SIG-M5 treated with dmso at 0.1 percent for 504 hours (cell line): ENCODE data around the gene ZNF710.

ENCODE experiments used
- DNase-seq: peaks from one replicate; lab custom pipeline; 2025; ENCODE audit not compliant: unreplicated experiment; lab: John Stamatoyannopoulos, UW

Gene ZNF710

GRCh38 chr15:90016721-90017120 lies 15.6 kb downstream of the ZNF710 start:
- no peak for DNase-seq

DNA sequence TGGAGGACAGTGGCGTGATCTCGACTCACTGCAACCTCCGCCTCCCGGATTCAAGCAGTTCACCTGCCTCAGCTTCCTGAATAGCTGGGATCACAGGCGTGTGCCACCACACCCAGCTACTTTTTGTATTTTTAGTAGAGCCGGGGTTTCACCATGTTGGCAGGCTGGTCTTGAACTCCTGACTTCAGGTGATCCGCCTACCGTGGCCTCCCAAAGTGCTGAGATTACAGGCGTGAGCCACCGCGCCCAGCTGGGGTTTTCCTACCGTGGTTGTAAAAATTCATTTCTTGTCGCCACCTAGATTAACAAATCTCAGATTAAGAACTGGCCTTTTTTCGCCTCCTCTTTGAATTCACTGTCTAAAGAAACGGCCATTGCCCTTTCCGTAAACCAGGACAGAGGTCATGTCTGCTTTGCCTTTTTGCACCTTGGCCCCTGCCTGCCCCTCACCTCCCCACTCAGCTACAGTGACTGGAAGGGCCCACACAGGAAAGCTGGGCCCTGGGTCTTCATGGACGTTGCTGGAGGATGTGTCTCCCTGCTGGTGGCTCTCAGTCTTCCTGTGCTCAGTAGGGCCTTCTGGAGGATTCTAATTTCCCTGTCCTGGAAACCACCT lies 17.2 kb downstream of the ZNF710 start:
- no peak for DNase-seq

DNA sequence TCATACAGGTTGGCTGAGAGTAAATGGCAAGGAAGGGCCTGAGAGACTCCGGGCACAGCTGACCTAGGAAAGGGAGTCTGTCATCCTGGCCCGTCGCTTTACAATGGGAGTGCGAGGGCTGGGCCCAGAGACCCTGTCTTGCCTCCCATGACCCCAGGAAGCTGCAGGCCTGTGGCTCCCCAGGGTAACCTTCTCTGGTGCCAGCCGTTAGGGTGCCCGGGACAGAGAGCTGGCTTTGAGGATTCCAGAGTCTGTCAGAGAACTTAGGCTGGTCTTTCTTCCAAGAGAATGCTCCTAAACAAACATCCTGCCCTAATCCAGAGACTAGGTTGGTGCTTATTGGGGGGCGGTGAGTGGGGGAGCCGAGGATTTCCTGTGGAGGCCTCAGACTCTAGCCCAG lies 18.5 kb downstream of the ZNF710 start:
- no peak for DNase-seq

DNA sequence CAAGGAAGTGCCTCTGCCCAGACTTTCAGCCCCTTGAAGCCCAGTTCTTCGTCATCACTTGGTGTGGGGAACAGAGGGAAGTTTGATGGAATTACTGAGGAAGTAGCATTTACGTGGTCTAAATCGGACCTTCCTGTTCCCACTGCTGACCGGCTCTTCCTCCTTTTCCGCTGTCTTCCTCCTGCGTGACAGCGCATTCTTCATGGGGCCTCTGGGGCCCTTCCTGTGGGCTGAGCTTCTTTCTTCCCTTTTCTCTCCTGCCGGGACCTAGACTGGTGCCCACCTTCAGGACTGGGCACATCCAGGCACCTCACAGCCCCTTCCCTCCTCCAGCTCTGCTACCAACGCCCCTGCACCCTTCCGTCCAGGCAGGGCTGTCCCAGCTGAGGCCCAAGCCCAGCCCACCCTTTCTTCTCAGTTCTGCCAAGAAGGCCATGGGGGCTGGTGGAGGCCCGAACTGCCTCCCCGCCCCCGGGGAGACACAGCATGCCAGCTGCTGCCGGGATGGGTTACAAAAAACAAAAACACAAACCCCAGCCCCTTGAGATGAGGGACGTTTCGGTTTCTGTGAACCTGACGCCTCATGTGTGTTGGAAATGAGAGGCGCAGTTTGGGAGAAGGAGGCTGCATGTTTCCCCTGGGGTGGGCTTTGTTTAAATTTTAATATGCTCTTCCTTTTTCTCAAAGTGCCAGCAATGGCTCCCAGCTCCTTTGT lies 19.1 kb downstream of the ZNF710 start:
- no peak for DNase-seq

DNA sequence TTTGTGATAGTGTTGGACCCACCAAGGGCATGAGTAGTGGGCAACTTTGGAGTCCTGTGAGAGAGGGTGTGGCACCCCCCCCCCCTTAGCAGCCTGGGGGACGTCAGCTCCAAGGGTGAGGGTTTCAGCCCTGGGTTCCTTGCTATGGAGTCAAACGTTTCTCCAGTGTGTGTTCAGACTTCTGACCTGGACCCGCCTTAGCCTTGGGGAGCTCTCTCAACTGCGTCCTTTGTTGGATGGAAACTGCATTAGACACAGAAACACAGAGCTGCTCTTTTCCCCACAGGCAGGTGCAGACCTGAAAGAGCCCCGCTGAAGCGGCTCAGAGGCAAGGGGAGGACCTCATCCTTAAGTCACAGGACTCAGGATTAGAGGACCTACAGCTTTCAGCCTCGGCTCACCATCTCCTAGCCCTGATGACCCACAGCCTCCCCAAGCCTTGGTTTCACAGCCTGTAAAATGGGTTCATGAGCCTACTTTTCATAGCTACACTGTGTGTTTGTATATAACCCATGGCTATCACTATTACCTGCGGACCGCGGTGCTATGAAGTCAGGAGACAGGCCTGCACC lies 19.9 kb downstream of the ZNF710 start:
- no peak for DNase-seq

DNA sequence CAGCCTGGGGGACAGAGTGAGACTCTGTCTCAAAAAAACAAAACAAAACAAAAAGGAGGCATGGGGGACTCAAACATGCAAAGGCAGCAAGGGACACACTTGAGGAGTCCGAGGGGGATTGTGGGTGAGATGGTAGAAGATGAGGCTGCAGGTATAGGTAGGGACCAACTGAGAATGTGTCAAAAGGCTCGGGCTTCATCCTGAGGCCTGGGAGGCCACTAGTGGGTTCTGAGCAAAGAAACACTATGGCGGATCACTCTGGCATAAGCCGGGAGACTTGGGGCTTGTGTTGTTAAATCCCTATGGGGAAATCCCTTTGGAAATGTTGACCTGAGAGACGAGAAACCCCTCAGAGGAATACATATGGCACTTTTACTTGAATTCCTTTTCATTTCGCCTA lies 21.2 kb downstream of the ZNF710 start:
- no peak for DNase-seq

DNA sequence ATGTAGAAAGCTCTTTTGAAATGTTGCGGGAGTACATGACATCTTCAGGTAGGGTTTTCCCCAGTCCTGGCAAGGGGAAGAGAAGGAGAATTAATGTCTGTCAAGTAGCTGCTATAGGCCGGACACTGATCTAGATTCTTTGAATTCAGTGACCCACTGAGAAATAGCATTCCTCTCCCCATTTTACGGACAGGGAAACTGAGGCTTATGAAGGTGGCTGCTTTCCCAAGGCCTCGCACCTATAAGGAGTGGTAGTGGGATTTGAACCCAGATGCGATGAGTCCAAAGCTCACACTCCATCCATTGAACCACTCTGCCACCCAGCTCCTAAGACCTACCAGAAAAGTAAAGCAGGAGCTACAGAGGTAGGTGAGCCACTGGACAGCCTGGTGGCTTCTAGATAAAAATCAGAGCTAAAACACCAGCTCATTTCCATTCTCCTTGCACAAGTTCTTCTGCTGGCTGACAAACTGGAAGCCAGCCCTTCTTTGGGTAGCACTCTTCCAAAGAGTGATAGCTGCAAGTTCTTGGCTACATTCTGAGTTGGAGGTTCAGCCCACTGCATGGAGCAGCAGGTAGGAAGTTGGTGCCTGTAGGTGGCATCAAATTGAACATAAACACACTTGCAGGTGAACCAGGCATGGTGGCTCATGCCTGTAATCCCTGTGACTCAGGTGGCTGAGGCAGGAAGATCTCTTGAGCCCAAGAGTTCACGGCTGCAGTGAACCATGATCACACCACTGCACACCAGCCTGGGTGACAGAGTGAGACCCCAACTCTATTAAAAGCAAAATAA lies 22.0 kb downstream of the ZNF710 start:
- no peak for DNase-seq

DNA sequence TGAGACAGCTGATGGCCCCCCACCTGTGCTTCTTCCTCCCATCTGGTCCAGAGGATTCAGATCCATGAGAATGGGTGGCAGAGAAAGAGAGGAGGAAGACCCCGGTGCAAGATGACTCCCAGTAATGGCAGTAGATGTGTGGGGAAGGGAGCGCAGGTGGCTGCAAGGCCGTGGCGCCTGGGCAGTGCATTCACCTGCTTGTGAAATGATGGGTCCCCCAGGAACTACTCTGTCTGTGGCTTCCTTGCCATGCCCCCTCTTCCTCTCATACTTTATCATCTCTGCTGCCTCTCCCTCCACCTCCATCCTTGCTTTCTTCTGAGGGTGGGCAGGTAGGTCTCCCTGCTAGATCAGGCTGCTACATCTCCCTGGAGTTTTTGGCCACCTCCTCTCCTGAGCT lies 23.3 kb downstream of the ZNF710 start:
- DNase-seq, result no peak

- DNase-seq, result no peak
These were observed 24.4 kb downstream of the ZNF710 start for GRCh38 chr15:90025489-90026033.

DNA sequence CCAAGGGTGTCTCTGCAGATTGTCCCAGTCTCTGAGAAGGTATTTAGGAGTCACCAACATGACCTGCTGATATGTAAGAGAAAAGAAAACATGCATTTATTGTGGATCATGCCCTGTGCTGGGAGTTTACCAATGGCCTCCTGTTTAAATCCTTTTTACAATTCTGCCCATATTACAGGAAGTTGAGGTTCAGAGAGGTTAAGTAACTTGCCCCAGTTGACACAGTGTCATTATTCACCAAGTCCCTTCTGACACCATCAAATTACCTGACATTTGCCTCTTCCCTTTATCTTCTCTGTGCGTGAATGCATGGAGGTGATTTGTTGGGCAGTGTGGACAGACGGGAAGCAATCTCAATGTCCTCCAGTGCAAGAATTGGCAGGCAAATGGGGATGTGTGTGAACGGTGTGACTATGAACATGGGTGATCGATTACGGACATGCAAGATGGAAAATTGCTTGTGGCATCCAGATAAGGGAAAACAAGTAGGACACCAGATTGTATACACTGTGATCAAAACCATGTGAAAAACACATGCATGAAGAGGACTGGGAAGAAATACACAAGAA lies 27.3 kb downstream of the ZNF710 start:
- no peak for DNase-seq

DNA sequence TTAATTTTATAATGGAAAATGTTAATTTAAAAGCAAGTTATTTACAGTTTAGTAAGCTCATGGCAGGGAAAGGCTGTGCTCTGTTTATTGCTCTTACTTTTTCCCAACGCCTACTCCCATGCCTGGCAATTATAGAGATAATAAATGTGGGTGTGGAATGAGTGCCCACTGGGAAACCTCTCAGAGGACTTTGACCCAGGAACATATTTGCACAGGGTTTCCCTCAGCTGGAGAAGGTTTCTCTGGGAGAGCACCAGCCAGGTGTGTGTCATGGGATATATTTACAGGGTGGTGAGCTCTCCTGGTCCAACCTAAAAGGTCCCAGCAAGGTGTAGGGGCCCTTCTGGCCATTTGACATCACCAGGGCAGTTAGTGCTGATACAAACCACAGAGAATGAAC lies 27.9 kb downstream of the ZNF710 start:
- no peak for DNase-seq

GRCh38 chr15:90030376-90030775 lies 29.3 kb downstream of the ZNF710 start:
- no peak for DNase-seq

DNA sequence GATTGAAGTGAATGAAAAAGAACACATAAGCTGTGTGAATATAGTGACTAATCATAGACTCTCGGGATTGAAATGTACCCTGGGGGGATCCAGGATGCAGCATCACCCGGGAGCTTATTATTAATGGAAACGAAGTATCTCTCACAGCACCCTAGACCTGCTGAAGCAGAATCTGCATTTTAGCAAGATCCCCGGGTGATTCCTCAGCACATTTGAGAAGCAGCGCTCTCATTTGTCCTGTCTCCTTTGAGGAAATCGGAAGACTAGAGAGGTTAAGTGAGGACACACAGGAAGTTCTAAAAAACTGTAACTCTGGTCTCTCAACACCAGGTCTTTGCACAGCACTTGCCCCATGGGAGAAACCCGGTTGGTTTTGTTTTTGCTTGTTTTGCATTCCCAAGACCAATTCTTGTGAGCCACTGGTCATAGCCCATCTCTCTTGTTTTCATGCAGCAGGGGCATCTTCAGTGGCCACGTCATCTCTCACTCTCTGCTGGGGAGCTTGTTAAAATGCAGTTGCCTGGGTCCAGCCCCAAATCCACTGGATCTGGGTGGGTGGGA lies 30.2 kb downstream of the ZNF710 start:
- DNase-seq, result peak; percentile 51

GRCh38 chr15:90033006-90033405 lies 31.9 kb downstream of the ZNF710 start:
- no peak for DNase-seq

GRCh38 chr15:90033448-90033847 lies 32.3 kb downstream of the ZNF710 start:
- no peak for DNase-seq

- DNase-seq, result peak; percentile 5
These were observed 34.1 kb downstream of the ZNF710 start for GRCh38 chr15:90035095-90035839.

GRCh38 chr15:90035840-90036230 lies 34.7 kb downstream of the ZNF710 start:
- DNase-seq, result peak; percentile 47

GRCh38 chr15:90036343-90036742 lies 35.2 kb downstream of the ZNF710 start:
- DNase-seq, result no peak

DNA sequence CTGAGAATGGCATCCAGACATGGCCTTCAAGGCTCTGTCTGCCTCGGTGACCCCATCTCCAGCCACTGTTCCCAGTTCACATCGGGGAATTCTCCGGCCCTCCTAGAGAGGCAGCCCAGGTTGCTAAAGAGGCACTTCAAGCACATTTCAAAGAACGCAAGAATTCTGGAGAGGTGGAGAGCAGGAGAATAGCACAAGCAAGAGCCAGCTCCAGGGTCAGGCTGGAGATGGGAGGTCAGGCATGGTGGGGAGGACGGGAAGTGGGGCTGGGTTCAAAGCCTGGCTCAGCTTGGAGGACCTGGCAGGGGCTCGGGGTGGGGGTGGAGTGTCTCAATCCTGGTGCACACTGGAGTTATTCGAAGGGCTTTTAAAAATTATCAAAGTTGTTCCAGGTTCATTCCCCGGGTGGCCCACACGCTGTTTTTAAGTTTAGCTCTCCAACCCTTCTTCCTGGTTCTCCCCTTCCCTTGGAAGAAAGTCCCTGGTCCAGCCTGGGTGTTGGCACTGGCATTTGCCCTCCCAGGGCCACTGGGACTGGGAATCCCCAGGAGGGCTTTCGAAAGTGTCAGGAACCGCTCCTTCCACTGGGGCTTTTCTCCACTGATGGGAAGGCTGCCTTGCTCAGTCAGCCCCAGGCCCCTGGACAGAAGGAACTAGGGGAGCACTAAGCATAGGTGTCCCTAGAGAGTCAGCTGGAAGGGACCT lies 35.8 kb downstream of the ZNF710 start:
- DNase-seq, result no peak

- no peak for DNase-seq
These were observed 36.4 kb downstream of the ZNF710 start for GRCh38 chr15:90037511-90037860.
